A204.1 (cell line): ENCODE data around the gene MYO3A.

Source experiments
- FAIRE-seq: peaks from 2 replicates; lab custom pipeline; 2012; peaks lifted over from hg19 to GRCh38; lab: Jason Lieb, UNC

MYO3A gene

GRCh38 chr10:26215935-26216584 is 282.0 kb downstream of the MYO3A start:
- FAIRE-seq: no peak

GRCh38 chr10:26216585-26217395 is 282.8 kb downstream of the MYO3A start, which contains the start of gene GAD2:
GAD2 (plus strand) TSS chr10:26216774; CDS start chr10:26216810, 36 bp downstream.
- FAIRE-seq: no peak

GRCh38 chr10:26217396-26218086 is 283.5 kb downstream of the MYO3A start:
- FAIRE-seq: no peak

- FAIRE-seq: no peak
Measured at GRCh38 chr10:26219676-26220075, 285.6 kb downstream of the MYO3A start.

- no peak for FAIRE-seq
Measured at GRCh38 chr10:26220901-26221300, 286.9 kb downstream of the MYO3A start.

- FAIRE-seq: no peak
Measured at GRCh38 chr10:26221541-26221940, 287.5 kb downstream of the MYO3A start.

- no peak for FAIRE-seq
Measured at GRCh38 chr10:26222563-26222962, 288.5 kb downstream of the MYO3A start.

- FAIRE-seq: no peak
Measured at GRCh38 chr10:26225322-26225721, 291.3 kb downstream of the MYO3A start.

GRCh38 chr10:26227786-26228185 is 293.8 kb downstream of the MYO3A start:
- no peak for FAIRE-seq

GRCh38 chr10:26232174-26232573 is 298.1 kb downstream of the MYO3A start:
- no peak for FAIRE-seq

- no peak for FAIRE-seq
Measured at GRCh38 chr10:26235761-26236160, 301.7 kb downstream of the MYO3A start.

- FAIRE-seq: no peak
Measured at GRCh38 chr10:26238378-26238777, 304.3 kb downstream of the MYO3A start.

- FAIRE-seq: no peak
Measured at GRCh38 chr10:26242706-26243350, 308.8 kb downstream of the MYO3A start.

- no peak for FAIRE-seq
Measured at GRCh38 chr10:26243351-26243720, 309.3 kb downstream of the MYO3A start.

GRCh38 chr10:26249681-26250080 is 315.7 kb downstream of the MYO3A start:
- no peak for FAIRE-seq

- FAIRE-seq: no peak
Measured at GRCh38 chr10:26251925-26252324, 317.9 kb downstream of the MYO3A start.

GRCh38 chr10:26254616-26255015 is 320.6 kb downstream of the MYO3A start:
- FAIRE-seq: no peak

GRCh38 chr10:26259341-26259740 is 325.3 kb downstream of the MYO3A start:
- no peak for FAIRE-seq
